RPMI7951 (cell line): Measurements from ENCODE around the gene STOX1. TPM values are rescaled to one million over a fixed set of nuclear protein-coding genes. Genes with fewer than 3 reads are reported as not detected.
"Not testable (repeated sequence)": the region's sequence is repeated elsewhere in the genome, so short reads cannot be mapped to it uniquely, and the experiment has no call there.

Experiments used
- DNase-seq: peaks from one replicate; pipeline ENCODE4 v3.0.0-alpha.2; 2012; ENCODE audit warnings: low read depth
- total RNA-seq: library from RNA; depleted of rRNA; stranded (reverse); fragments of >200 nt; shearing (Covaris generic); gene quantifications from 2 replicates; pipeline ENCODE4 v1.2.3, GENCODE V29; 2014

The STOX1 gene
- total RNA-seq, 1 experiment from 2014 or later = 0.96 TPM

DNA sequence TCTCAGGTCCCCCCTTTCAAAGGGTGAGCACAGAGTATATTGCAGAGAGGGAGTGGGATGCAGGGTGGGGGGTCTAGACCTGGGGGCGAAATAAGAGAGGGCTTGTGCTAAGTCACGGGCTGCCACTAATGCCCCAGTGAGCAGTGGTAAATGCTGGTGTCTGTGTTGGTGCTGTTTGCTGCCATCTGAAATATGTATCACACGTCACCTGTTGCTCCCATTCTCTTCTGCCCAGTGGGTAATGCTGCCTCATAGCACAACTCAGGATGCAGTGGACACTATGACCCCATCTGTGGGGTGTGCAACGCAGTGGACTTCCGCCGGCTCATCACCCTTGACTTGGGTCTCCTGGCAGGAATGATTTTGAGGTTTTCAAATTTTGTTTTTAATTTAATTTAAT, 2.6 kb downstream of the STOX1 start:
- DNase-seq = no peak

DNA sequence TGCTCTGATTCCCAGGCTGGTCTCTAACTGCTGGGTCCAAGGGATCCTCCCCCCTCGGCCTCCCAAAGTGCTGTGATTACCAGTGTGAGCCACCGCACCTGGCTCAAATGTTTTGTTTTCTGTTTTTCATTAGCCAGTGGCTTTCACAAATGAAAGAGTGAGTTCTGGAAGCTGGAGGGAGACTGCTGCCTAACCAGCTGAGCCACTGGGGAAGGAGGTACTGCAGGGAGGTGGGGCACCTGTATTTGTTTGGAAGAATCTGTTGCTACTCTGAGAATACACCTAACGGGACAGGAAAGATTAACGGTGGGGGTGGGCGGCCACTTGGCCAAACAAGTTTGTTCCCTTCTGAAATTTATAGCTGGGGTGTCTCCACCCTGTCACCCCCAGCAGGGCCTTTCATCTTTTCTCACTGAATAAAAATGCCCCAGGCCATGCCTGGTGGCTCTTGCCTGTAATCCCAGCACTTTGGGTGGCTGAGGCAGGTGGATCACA, 4.7 kb downstream of the STOX1 start:
- DNase-seq = no peak

- DNase-seq = no peak
Measured at GRCh38 chr10:68832601-68833000, 5.3 kb downstream of the STOX1 start.

- no peak for DNase-seq
Measured at GRCh38 chr10:68837626-68838322, 10.4 kb downstream of the STOX1 start.

- DNase-seq = not testable (repeated sequence)
Measured at GRCh38 chr10:68840650-68841049, 13.3 kb downstream of the STOX1 start.

DNA sequence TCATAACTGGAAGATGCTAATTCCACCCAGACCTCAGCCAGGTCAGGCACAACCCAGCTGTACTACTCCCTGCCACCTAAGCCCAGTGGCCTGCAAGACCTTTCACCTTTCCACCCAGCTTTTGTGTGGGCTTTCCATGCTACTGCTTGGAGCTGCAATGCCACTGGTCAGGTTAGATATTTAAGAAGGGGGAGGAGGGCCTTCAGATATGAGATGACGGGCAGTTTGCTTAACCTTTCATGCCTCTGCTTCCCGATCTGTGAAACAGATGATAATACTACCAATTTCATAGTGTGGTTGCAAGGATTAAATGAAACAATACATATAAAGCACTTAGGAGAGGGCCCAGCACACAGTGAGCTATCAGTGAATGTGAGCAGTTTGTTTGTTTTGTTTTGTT, 20.9 kb downstream of the STOX1 start:
- no peak for DNase-seq

DNA sequence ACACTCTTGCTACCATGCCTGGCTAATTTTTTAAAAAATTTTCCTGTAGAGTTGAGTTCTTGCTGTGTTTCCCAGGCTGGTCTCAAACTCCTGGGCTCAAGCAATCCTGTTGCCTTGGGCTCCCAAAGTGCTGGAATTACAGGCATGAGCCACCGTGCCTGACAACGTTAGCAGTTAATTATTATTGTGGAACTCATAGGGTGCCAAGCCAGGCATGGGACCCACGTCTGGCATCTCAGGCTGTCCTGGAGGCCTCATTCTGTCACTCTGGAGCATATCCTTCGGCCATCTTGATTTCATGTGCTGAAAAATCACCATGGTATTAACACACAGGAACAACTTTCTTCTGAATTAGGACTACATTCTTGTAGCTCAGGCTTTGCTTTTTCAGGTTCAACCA, 21.5 kb downstream of the STOX1 start:
- DNase-seq = no peak

DNA sequence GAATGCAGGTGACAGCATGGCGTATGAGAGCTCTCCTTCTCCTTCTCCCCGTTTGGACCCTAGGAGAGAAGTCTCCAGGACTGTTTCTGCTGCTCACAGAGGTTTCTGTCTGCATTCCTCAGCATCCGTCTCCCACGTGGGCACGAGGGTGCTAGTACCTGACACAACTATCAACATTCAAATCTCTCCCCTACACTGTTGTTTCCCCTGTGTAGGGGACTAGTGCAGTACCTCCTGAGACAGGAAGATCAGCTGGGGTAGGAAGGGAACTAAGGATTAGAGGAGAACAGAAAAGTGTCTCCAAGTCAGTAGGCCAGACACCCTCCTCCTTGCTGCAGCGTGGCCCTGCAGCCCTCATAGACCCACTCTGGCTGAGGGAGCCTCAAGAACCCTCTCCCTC, 29.0 kb downstream of the STOX1 start:
- DNase-seq = no peak

DNA sequence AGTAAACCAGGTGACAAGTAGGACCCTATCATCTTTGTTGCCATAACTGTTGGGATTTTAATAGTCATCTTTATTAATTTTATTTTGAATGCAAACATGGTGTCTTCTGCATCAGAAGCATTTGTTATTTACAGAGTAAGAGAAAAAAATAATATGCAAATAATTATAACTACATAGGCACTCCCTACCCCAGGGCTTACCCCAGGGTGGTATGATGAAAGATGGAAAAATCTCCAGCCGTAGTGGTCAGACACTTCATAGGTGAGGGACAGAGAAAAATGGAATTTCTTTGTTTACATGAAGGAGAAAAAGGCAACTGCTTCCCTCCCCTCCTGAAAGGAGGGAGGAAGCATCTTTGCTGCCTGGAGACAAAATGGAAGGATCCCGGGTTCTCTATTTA, 29.7 kb downstream of the STOX1 start:
- DNase-seq = no peak

DNA sequence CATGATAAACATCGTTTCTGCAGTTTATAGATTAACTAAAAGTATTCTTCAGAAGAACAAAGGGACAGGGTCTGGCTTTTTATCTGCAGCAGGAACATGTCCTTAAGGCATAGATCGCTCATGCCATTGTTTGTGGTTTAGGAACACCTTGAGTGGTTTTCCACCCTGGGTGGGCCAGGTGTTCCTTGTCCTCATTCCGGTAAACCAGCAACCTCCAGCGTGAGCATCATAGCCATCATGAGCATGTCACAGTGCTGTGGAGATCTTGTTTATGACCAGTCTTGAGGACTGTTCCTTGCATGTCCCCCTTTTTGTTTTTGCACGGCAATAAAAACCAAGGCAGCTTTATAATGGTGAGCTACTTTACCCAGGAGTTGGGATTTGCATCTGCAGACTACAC, 33.9 kb downstream of the STOX1 start:
- no peak for DNase-seq

DNA sequence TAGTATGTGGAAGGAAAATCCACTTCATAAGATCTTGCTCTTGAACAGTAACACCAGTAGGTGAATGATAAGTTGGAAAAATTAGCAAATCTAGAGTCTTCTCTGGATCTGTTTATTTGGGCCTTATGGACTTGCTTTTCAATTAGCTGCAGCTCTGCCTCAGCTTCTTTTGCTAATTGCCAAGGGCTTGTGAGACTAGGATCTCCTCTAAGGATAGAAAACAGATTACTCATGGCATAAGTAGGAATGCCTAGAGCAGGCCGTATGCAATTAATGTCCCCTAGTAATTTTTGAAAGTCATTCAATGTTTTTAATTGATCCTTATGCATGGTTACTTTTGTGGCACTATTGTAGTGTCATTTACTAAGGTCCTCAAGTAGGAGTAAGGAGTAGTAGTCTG, 37.3 kb downstream of the STOX1 start:
- no peak for DNase-seq

- not testable (repeated sequence) for DNase-seq
Measured at GRCh38 chr10:68868173-68868572, 40.8 kb downstream of the STOX1 start.

GRCh38 chr10:68869623-68870022, 42.3 kb downstream of the STOX1 start:
- DNase-seq = no peak

- peak; percentile 10 for DNase-seq
Measured at GRCh38 chr10:68870061-68870460, 42.7 kb downstream of the STOX1 start.

- DNase-seq = no peak
Measured at GRCh38 chr10:68870545-68871104, 43.3 kb downstream of the STOX1 start.

GRCh38 chr10:68871105-68871711, 43.9 kb downstream of the STOX1 start:
- DNase-seq = peak; percentile 62

DNA sequence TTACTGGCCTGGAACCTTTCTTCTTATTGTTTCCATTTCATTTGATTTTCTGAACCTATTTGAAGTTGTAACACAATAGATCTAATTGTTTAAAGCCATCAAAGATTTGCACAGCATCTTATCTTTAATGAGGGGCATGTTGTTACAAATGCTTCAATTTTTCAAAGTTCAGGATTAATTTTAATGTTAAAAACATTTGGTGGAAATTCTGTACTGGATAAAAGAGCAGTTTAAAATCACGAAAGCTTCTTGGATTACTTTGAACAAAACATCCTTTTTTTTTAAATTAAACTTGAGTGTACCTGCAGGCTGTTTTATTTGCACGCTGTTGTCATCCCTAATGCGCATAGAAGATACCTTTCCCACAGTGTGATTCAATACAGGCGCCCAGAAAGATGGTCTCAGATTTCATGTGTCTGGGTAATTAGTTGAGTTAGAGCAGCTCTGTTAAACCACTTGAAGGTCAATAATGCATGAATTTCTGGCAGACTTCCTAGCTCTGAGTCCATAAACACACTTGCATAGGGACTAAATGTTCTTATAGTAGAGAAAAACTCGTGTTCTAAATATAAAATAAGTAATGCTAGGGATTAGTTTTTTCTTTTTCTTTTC, 44.5 kb downstream of the STOX1 start:
- DNase-seq = peak; percentile 86

DNA sequence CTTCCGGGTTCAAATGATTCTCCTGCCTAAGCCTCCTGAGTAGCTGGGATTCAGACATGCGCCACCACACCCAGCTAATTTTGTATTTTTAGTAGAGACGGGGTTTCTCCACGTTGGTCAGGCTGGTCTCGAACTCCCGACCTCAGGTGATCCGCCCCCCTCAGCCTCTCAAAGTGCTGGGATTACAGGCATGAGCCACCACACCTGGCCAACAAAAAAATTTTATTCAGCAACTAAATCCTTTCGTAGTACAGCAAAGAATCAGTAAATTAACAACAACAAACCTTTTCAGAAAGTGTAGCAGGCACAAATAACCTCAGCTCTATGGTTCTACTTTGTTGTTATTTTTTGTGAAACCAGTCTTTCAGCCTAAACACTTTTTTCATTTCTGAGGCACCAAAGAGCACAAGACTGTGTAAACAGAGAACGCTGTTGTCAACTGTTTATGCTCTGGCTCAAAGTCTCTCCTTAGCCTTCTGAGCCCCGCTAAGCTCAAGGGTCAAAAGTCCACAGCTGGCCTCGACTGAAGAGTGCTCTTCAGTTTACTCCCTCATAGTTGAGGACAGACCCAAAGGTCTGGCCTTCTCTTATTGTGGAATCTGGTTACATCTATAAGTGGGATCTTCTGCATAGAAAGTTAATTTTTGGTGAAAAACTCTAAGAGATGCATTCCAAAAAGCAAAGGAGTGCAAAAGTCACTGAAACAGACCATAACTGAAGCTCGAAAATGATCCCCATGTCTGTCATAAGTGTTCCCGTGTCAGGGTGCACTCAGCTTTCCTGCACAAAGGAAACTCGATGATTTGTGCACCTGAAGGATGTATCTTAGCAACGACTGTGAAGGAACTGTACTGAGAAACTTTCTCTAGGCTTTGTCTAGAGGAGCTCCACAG, 49.2 kb downstream of the STOX1 start:
- DNase-seq = no peak

GRCh38 chr10:68877482-68878110, 50.3 kb downstream of the STOX1 start:
- no peak for DNase-seq

DNA sequence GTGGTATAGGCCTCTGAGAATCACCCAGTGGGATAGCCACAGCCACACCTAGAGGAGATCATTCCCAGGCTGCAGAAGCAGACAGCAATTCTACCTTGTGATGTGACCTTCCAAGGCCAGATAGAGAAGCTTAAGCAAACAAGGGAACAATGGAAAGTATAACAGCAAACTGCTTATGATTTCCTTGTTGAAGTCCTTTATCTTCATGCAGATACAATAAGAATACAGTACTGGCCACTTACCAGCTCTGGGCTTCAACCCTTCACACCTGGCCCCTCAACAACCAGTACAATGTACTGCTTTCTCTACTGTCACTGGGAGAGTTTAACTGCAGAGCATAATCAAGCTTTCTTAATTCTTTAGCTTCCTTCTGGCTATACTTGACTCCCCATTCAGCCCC, 51.2 kb downstream of the STOX1 start:
- DNase-seq = no peak

DNA sequence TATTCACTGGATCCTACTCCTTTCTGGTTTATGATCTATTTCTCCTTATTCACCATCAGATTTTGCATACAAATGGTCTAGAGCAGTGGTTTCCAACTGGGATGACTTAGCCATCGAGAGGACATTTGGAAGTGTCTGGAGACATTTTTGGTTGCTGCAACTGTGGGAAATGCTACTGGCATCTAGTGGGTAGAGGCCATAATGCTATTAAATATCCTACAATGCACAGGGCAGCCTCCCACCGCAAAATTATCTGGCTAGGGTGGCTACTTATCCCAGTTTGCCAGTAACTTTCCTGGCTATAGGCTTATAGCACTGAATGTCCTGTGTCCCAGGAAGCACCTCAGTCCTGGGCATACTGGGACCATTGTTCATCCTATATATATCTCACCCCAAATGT, 52.3 kb downstream of the STOX1 start:
- DNase-seq = no peak
